ENCODE data around the gene RIOK2.
"Not testable (repeated sequence)": the region's sequence is repeated elsewhere in the genome, so short reads cannot be mapped to it uniquely, and the experiment has no call there.

The RIOK2 gene

DNA sequence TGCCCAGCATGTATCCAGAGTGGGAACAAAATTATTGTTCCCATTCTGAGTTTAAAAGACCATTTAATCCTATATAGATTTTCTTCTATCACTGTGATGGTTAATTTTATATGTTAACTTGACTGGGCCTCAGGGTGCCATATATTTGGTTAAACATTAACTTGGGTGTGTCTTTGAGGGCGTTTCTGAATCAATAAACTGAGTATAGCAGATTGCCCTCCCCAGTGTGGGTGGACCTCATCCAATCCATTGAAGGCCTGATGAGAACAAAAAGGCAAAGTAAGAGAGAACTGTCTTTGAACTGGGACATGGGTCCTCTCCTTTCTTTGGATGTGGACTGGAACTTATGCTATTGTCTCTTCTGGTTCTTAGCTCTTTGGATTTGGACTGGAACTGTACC is 17.3 kb downstream of the RIOK2 start:
- DNase-seq: no peak

GRCh38 chr5:97164846-97165245 is 18.2 kb downstream of the RIOK2 start:
- no peak for DNase-seq

DNA sequence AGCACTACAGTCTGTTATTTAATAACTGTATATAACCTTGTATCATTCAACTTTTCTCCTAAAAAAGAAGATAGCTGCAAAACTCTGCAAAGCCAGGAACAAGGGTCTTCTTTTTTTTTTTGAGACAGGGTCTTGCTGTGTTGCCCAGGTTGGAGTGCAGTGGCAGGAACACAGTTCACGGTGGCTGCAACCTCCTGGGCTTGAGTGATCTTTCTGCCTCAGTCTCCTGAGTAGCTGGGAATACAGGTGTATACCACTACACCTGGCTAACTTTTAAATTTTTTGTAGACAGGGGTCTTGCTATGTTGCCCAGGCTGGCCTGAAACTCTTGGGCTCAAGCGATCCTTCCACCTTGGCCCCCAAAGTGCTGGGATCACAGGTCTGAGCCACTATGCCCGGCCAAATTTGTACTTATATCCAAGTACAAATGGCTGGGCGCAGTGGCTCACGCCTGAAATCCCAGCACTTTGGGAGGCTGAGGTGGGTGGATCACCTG is 19.2 kb downstream of the RIOK2 start:
- no peak for DNase-seq

DNA sequence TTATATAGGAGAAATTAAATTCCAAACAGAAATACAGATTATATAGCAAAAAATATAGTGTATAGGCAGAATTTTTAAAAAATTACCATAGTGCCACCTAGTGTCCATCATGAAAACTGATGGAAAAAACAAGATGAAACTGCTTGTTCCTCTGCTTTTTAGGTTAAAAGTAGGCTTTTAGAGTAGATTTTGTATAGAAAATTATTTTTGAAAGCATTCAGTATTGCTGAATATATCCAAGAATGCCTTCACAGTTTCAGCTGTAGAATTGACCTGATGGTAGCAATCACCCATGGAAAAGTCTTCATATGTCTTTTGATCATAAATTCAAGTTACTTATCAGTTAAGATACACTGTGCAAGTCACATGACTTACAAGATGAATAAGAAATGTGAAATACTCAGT is 19.7 kb downstream of the RIOK2 start:
- peak; percentile 48 for DNase-seq

- peak; percentile 67 for DNase-seq
Measured at GRCh38 chr5:97162045-97162444, 21.0 kb downstream of the RIOK2 start.

DNA sequence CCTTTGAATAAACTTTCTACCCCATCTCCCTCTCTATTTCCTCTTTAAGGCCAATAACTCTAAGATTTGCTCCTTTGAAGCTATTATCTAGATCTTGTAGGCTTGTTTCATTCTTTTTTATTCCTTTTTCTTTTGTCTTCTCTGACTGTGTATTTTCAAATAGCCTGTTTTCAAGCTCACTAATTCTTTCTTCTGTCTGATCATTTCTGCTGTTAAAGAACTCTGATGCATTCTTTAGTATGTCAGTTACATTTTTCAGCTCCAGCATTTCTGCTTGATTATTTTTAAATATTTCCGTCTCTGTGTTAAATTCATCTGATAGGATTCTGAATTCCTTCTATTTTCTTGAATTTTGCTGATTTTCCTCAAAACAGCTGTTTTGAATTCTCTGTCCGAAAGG is 25.4 kb downstream of the RIOK2 start:
- DNase-seq: no peak

DNA sequence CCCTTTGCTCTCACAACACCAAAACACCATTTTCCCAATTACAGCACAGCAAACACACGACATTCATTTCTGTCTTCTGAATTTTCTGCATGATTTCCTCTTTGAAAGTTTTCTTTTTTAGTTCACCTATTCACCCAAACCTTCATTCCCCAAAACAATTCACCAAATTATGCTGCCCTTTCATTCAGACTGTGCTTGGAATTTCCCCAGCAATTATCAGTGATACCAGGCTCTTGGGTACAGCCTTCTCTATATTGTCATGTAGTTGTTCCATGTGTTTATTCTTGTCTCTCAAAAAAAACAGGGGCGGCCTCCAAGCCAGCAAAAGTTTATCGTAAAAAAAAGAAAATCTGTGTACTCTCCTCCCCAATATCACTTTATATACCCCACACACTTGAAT is 31.7 kb downstream of the RIOK2 start:
- no peak for DNase-seq

DNA sequence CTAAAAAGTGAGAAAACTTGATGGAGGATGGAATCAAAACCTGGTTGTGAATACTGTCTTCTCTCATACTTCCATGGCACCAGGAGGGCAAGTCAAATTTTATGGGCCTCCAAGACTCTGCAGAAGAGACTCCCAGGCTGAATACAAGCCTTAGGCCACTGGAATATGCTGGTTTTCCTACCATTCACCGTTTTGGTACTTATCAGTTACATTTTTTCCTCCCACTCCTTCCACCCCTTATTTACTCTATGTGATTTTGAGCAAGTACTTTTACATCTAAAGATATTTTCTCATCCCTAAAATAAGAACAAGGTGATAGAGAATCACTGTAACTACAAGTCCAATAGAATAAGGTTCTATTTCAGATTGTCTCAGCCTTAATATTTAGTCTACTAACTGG is 32.6 kb downstream of the RIOK2 start:
- DNase-seq: no peak

DNA sequence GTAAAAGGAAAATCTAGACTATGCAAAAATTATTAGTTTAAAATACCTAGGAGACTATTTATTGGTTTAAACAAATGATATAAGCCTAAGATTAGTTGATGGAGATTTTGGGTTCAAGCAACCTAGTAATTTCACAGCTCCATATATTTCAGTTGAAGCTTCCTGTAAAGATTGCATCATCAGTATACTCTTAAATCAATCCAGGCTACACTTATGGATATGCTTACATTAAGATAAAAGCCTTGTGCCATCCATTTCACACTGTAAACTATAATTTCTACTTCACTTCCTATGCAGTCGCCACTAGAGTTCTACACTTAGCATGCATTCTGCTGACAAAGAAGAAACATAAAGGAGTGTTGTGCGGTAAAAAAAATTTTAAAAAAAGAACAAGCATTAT is 33.3 kb downstream of the RIOK2 start:
- DNase-seq: no peak

DNA sequence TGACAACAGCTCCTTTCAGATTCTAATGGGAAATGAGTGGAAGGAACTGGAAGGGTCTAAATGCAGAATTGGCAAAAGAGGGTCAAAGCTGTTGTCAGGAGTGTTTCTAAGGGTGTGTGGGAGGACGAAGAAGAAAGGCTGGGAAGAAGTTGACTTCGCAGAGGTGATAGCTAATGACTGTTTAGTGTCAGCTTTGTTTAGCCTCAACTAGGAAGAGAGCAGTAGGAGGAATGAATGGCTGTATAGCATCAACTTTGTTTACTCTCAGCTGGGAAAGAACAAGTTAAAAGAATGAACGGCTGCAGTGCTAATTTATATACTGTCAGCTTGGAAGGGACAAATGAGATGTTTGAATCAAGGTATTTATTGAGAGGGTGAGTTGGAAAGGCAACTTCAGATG is 34.8 kb downstream of the RIOK2 start:
- DNase-seq: no peak

- DNase-seq: no peak
Measured at GRCh38 chr5:97143704-97144103, 39.3 kb downstream of the RIOK2 start.

DNA sequence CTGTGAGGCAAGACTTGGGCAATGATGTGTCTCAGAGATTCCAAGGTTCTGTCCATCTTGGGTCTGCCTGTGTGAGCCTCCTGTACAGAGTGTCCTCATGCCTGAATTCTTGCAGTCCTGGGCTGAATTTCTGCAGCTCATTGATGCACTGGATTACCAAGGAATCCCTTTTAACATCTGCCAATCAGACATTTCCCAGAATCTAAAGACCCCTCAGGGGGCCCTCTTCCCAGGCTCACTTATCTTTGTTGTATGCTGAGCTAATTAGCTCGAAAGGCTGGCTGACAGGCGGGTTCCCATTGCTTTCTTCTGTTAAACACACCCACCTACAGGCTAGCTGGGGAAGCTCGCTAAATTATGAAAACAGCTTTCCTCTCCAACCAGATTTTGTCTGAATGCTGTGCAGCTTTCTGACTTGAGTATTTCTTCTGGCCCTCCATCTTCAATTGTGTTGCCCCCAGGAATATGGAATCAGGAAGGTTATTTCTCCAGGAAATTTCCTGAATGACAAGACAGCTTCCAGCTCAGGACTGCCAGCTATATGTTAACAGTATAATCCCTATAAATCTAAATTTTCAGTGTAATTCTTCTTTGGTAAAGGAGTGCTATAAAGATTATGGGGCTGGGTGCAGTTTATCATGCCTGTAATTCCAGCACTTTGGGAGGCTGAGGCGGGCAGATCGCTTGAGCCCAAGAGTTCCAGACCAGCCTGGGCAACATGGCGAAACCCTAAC is 40.4 kb downstream of the RIOK2 start, which contains the start of gene LIX1:
LIX1 (minus strand) TSS at position 91 of the 734 bp plus-strand sequence; CDS start at position 56, 35 bp downstream.
- DNase-seq: peak; percentile 36

DNA sequence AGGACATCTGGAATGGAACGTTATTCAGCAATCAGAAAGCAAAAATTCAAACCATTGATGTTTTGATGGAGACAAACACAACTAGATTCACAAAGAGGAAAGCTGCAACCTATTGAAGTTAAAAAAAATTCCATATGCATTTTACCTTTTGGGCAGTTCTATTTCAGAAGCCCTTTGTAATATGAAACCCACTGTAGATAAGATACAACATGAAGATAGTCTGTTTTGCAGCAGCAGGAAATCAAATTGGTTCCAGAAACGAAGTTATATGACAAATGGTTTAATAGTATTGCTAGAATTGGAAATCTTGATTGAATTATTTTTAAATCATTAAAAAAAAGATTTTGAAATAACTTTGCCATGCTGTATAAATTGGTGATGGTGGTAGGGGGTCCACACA is 41.5 kb downstream of the RIOK2 start:
- DNase-seq: no peak

DNA sequence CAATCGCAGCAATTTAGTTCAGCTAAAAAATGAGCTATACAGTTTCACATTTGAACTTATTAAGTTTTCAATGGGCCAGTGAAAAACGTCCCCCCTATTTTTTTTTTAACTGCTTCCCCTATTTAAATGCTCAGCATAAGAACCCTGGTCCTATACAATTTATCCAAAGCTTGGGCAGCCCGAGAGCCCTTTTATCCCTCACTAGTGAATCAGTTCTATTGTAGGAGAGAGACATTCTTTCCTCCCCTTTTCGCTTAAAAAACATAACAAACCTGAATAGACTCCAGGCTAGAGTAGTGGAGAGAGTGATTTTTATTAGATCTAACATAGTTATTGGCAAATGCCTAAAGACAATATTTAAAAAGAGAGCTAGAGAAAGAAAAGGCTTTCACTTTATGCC is 42.0 kb downstream of the RIOK2 start:
- DNase-seq: no peak

DNA sequence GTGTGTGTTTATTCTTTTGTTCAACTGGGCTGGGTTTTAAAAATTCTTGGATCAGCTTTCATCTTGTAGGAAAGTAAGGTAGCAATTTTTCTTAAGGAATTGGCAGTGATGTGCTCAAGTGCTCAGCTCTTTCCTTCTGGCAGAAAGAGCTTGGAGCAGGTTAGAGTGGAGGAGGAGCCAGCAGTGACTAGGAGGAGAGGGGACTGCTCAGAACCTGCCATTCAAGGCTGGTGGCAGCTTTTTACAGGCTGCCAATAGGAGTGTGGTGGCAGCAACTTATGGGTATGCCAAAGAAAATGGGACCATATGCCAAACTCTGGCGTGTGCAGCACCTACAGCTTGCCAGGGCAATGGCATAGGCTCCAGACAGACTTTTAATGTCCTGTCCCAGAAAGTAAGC is 42.8 kb downstream of the RIOK2 start:
- not testable (repeated sequence) for DNase-seq

DNA sequence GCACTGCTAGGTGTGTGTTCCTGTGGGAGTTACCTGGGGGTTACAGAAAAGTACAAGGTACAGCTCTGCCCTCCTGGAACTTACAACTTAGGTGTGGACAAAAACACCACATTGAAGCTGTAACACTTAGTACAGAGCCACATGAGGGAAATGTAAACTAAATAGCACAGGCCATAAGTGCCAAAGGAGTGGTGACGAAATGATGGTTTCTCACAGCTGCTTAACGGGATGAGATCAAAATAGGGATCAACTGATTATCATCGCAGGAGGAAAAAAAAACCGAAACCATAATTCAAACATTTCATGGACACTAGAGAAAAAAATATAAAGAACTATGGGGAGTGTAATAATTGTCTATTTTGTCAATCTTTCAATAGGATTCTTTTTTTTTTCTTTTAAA is 46.6 kb downstream of the RIOK2 start:
- DNase-seq: no peak

DNA sequence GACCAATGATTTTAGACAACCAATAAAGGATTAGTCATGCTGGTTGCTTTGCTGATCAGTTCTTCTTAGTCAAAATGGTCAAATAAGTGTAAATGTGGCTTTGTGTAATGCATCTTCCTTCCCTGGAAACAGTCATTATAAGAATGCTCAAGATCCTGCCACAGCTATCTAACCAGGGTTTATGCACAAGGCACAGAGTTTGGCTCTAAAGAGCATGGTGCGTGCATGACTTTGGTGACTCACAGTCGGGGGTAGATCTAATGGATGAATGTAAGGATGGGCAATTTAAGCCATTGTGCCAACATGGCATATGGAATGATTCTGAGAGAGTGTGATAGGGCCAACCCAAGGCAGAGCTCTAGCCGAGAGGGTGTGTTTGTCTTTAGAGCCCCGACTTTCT is 47.2 kb downstream of the RIOK2 start:
- no peak for DNase-seq

DNA sequence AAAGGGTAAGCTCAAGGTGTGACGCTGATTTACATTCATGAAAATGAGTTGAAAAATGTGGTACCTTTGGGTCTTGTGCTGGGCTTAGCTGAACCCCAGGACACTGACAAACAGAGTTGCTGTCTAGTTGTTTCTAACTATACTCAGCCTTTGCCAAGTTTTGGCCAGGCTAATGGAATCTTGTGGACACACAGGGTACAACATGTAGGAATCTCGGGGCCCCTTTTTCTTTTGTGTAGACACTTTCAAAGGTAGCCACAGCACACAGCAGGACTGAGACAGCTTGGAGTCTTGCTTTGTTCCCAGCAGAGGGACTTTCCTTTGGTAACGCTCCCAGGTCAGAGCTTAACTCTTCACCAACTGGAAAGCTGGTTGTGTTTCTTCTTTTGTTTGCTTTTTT is 48.4 kb downstream of the RIOK2 start:
- DNase-seq: no peak

- DNase-seq: no peak
Measured at GRCh38 chr5:97133101-97133500, 49.9 kb downstream of the RIOK2 start.

DNA sequence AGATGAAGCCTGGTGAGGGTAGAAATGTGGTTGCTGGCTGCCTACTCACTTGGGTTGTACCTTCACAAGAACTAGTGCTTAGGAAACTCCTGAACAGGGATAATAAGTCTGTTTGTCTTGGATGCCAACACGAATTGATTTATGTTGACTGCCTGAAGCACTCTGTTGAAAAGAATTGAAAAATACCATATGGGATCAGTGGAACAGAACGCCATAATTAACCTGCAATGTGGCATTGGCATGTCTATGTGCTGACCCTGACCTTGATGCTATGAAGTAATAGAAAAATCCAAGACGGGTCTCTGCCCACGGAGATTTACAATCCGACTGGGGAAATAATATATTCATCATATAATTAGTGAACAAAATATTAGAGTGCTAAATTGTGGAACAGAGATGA is 51.1 kb downstream of the RIOK2 start:
- no peak for DNase-seq

DNA sequence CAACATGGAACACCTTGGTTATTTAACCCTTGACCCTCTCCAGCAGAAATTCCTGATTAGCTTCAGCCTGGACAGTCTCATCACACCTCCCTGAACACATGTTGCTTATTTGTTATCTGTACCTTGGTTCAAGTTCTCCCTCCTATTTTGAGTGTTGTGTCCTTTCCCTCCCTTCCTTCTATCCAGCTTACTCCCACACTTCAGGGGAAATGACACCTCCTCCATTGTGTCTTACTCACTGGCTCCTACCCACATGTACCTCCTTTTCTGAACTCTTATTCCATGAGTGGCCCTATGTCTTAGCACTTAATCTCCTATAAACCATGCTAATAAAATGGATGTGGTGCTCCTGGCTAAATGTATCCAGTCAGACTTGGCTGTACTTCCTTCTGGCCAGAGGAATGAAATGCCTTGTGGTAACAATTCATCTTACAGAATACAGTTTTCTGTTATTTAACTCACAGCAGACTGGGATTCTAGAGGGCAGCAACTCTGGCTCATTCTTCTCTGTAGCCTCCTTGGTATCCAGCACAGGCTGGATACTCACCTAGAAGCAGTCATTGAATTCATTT is 51.8 kb downstream of the RIOK2 start:
- no peak for DNase-seq

DNA sequence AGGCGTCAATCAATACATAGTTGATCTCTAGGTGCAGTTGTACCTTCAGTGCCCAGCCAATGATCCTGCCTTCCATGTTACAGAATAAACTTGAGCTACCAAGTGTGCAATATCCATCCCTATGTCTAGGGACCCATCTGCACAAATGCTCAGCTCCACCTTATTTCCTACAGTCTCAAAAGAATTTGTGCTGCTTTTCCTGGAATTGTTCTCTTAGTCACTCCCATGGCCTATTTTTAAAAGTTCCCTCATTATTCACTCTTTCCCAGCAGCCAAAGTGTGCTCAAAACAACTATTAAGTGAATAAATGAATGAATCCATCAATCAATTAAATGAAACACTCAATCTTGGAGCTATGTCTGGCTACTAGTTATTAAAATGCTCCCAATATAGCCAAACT is 55.3 kb downstream of the RIOK2 start:
- DNase-seq: no peak

- no peak for DNase-seq
Measured at GRCh38 chr5:97125125-97125683, 57.8 kb downstream of the RIOK2 start.

DNA sequence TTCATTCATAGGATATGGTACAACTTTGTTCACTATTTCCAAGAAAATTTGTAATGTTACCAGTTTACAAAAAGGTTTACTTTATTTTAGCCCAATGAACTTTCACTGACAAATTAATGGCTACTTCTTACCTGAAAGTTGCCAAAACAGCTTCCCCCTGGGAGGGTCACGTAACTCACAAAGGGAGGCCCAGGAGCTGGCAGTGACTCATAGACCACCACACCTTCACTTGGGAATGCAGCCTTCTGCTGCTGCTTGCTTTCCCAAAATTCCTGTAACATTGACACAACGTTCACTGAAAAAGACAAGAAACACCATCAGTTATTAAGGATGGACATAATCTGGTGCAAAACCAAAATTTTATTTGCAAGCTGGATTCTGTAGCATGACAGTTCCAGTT is 58.7 kb downstream of the RIOK2 start:
- DNase-seq: no peak

DNA sequence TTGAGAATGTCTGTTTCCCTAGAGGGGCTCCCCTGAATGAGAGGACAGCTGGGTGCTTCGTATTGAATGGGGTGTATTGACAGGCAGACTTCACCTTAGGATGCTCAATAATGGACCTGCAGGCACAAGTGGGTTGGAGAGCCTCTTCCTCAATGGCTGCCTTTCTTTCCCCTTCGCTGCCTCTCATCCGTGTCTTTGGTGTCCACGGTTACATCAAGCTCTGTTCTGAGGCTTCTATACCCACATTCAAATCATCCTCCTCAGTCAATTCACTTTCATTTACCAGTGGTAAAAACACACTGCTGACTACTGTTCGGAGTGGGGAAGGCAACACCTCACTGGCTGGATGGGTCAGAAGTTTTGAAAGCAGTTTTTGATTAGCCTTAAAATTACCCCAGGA is 61.2 kb downstream of the RIOK2 start:
- DNase-seq: no peak
